Liver (tissue), 9 donors: ENCODE results near the gene CD244. TPM values are rescaled to one million over a fixed set of nuclear protein-coding genes. Genes with fewer than 3 reads are reported as not detected.

ENCODE experiments used
- DNase-seq: peaks from one replicate; pipeline ENCODE4 v3.0.0-alpha.2; 2017; ENCODE audit warnings: low spot score
- H3K27ac ChIP-seq, 2 donors: one replicate each; pipeline ENCODE4 v1.7.0; 2013; ENCODE audit warnings: inconsistent platforms in 2 of 2, low read length in 2 of 2, control low read depth in 1 of 2, low read depth in 1 of 2, mild to moderate bottlenecking in 1 of 2
- H3K27me3 ChIP-seq, 4 donors: one replicate each; pipeline versions ENCODE4 v1.6.1 to v1.7.0; 2013; ENCODE audit warnings: low read length in 3 of 4, inconsistent platforms in 1 of 4, mild to moderate bottlenecking in 1 of 4, moderate library complexity in 1 of 4; ENCODE audit not compliant: control insufficient read depth in 4 of 4, insufficient read depth in 4 of 4
- H3K36me3 ChIP-seq, 4 donors: one replicate each; pipeline versions ENCODE4 v1.6.1 to v1.7.0; 2013; ENCODE audit warnings: low read length in 3 of 4, mild to moderate bottlenecking in 3 of 4, low read depth in 1 of 4, moderate library complexity in 1 of 4; ENCODE audit not compliant: control insufficient read depth in 4 of 4, insufficient read depth in 3 of 4
- H3K4me1 ChIP-seq, 4 donors: one replicate each; pipeline versions ENCODE4 v1.6.1 to v1.7.0; 2013; ENCODE audit warnings: low read length in 3 of 4, mild to moderate bottlenecking in 3 of 4, moderate library complexity in 1 of 4; ENCODE audit not compliant: control insufficient read depth in 4 of 4, insufficient read depth in 4 of 4
- H3K4me3 ChIP-seq, 3 donors: one replicate each; pipeline versions ENCODE4 v1.6.1 to v1.7.0; 2013; ENCODE audit warnings: low read length in 3 of 3, control low read depth in 1 of 3, low read depth in 1 of 3, mild to moderate bottlenecking in 1 of 3
- H3K9ac ChIP-seq, 2 donors: one replicate each; pipeline ENCODE4 v1.7.0; 2013; ENCODE audit warnings: low read length in 2 of 2, mild to moderate bottlenecking in 2 of 2, moderate library complexity in 2 of 2, control low read depth in 1 of 2, low read depth in 1 of 2
- H3K9me3 ChIP-seq, 4 donors: one replicate each; pipeline versions ENCODE4 v1.6.1 to v1.7.0; 2013; ENCODE audit warnings: low read length in 3 of 4; ENCODE audit not compliant: control insufficient read depth in 4 of 4
- ATF3 ChIP-seq: IDR thresholded peaks from 2 replicates; pipeline ENCODE4 v1.6.1; 2016; ENCODE audit warnings: antibody characterized with exemption
- CTCF ChIP-seq: fragments of 150-350 bp; IDR thresholded peaks from 2 replicates; pipeline ENCODE4 v1.5.1; 2017; ENCODE audit warnings: improper control_type of control experiment, low read depth, low read length; ENCODE audit not compliant: missing input control
- EGR1 ChIP-seq, 2 donors: IDR thresholded peaks; 2 replicates each; pipeline ENCODE4 v1.6.1; 2016 to 2018; ENCODE audit warnings: antibody characterized with exemption in 2 of 2, low read depth in 2 of 2
- FOXA1 ChIP-seq: IDR thresholded peaks from 2 replicates; pipeline ENCODE4 v1.6.1; 2016; ENCODE audit warnings: antibody characterized with exemption
- FOXA2 ChIP-seq: IDR thresholded peaks from 2 replicates; pipeline ENCODE4 v1.6.1; 2016; ENCODE audit warnings: antibody characterized with exemption
- GABPA ChIP-seq, 2 donors: IDR thresholded peaks in 1 of 2; conservative IDR thresholded peaks in 1 of 2; 2 replicates each; pipeline ENCODE4 v1.6.1; 2016; ENCODE audit warnings: antibody characterized with exemption in 2 of 2, mild to moderate bottlenecking in 1 of 2, moderate library complexity in 1 of 2
- HNF4A ChIP-seq, 2 donors: conservative IDR thresholded peaks; 2 replicates each; pipeline ENCODE4 v1.6.1; 2016; ENCODE audit warnings: antibody characterized with exemption in 2 of 2, mild to moderate bottlenecking in 2 of 2
- HNF4G ChIP-seq: IDR thresholded peaks from 2 replicates; pipeline ENCODE4 v1.6.1; 2016; ENCODE audit warnings: antibody characterized with exemption
- JUND ChIP-seq, 2 donors: IDR thresholded peaks; 2 replicates each; pipeline ENCODE4 v1.6.1; 2016; ENCODE audit warnings: antibody characterized with exemption in 2 of 2
- MAX ChIP-seq: IDR thresholded peaks from 2 replicates; pipeline ENCODE4 v1.6.1; 2016; ENCODE audit warnings: antibody characterized with exemption
- NR2F2 ChIP-seq: IDR thresholded peaks from 2 replicates; pipeline ENCODE4 v1.6.1; 2016; ENCODE audit warnings: antibody characterized with exemption
- RAD21 ChIP-seq, 2 donors: IDR thresholded peaks; 2 replicates each; pipeline ENCODE4 v1.6.1; 2016; ENCODE audit warnings: antibody characterized with exemption in 2 of 2, mild to moderate bottlenecking in 2 of 2
- REST ChIP-seq: IDR thresholded peaks from 2 replicates; pipeline ENCODE4 v1.6.1; 2016; ENCODE audit warnings: antibody characterized with exemption, mild to moderate bottlenecking
- RXRA ChIP-seq, 2 donors: IDR thresholded peaks; 2 replicates each; pipeline ENCODE4 v1.6.1; 2017 to 2018; ENCODE audit warnings: antibody characterized with exemption in 2 of 2, mild to moderate bottlenecking in 1 of 2
- SP1 ChIP-seq: IDR thresholded peaks from 2 replicates; pipeline ENCODE4 v1.6.1; 2018; ENCODE audit warnings: antibody characterized with exemption, mild to moderate bottlenecking
- TAF1 ChIP-seq: conservative IDR thresholded peaks from 2 replicates; pipeline ENCODE4 v1.6.1; 2016; ENCODE audit warnings: antibody characterized with exemption, mild to moderate bottlenecking
- YY1 ChIP-seq: IDR thresholded peaks from 2 replicates; pipeline ENCODE4 v1.6.1; 2016; ENCODE audit warnings: antibody characterized with exemption, mild to moderate bottlenecking
- ZBTB33 ChIP-seq: IDR thresholded peaks from 2 replicates; pipeline ENCODE4 v1.6.1; 2016; ENCODE audit warnings: antibody characterized with exemption
- whole genome bisulfite sequencing: extraction: QIAGEN DNeasy Blood & Tissue Kit; methylation state at CpG from one replicate; pipeline ENCODE4 v1.1.7; 2013; 5-methylcytosine and 5-hydroxymethylcytosine counted together
- polyA plus RNA-seq, 2 donors: library from polyadenylated mRNA; stranded (reverse) in 1 of 2; unstranded in 1 of 2; fragments of 200-250 nt in 1 of 2; fragments of >200 nt in 1 of 2; fragmentation: Nextera tagmentation in 1 of 2; extraction: Ambion mirVana in 1 of 2; gene quantifications; one replicate each; pipeline versions ENCODE4 v1.2.1 to v1.2.3, GENCODE V29; 2013 to 2015
- total RNA-seq, 2 donors: library from RNA; depleted of rRNA; stranded (reverse); fragments of >200 nt; gene quantifications; one replicate each; pipeline ENCODE4 v1.2.3, GENCODE V29; 2014
- donor health status: healthy.
- donor health status: healthy.
- donor health status: healthy.
- donor health status: healthy.
- donor health status: healthy.

Gene CD244
- total and polyA plus RNA-seq, 4 donors: 0.85 to 6.6 (median 1.8) TPM

GRCh38 chr1:160798439-160798838 lies 64.2 kb downstream of the CD244 start:
- Histone ChIP-seq H3K27ac (no peak overlapping the region), H3K9ac (peak overlapping the region in 1 of 2 donors; percentile 60), H3K9me3 (peaks cover 0 to 3% (median 0%) of the 10 kb centered on the region in 4 donors), H3K4me3 (no peak overlapping the region), H3K4me1 (no peaks in the 10 kb centered on the region), H3K36me3 (no peaks in the 10 kb centered on the region), H3K27me3 (no peaks in the 10 kb centered on the region)
- no peak for DNase-seq
- WGBS: 88% methylated on average over 2 of the region's 2 CpGs
- TF ChIP-seq FOXA2: no peak
- no peak for TF ChIP-seq HNF4G
- no peak for TF ChIP-seq JUND (IDR thresholded peaks at IDR 0.05)
- no peak for TF ChIP-seq HNF4A (conservative IDR thresholded peaks at IDR 0.05)
- no peak for TF ChIP-seq ZBTB33
- no peak for TF ChIP-seq RAD21 (IDR thresholded peaks at IDR 0.05)
- no peak for TF ChIP-seq YY1
- no peak for TF ChIP-seq RXRA (IDR thresholded peaks at IDR 0.05)
- no peak for TF ChIP-seq NR2F2
- no peak for TF ChIP-seq EGR1 (IDR thresholded peaks at IDR 0.05; ENCODE audit: low read depth in 2 of 2)
- TF ChIP-seq REST: no peak

- WGBS: 44% methylated on average over 4 of the region's 4 CpGs
- H3K27ac ChIP-seq: no peak overlapping the region
- no peaks in the 10 kb centered on the region for H3K27me3 ChIP-seq
- H3K4me1 ChIP-seq: no peaks in the 10 kb centered on the region
- no peaks in the 10 kb centered on the region for H3K36me3 ChIP-seq
- TF ChIP-seq RXRA (IDR thresholded peaks at IDR 0.05): no peak
- TF ChIP-seq ATF3: no peak
- TF ChIP-seq YY1: no peak
- no peak for TF ChIP-seq FOXA1
- no peak for TF ChIP-seq TAF1
- no peak for TF ChIP-seq GABPA (IDR thresholded peaks at IDR 0.05 in 1 of 2, conservative IDR thresholded peaks at IDR 0.05 in 1 of 2)
- TF ChIP-seq REST: no peak
- TF ChIP-seq RAD21 (IDR thresholded peaks at IDR 0.05): no peak
- TF ChIP-seq NR2F2: no peak
- TF ChIP-seq JUND (IDR thresholded peaks at IDR 0.05): no peak
- TF ChIP-seq FOXA2: no peak
- no peak for TF ChIP-seq ZBTB33
- TF ChIP-seq HNF4A (conservative IDR thresholded peaks at IDR 0.05): no peak
- TF ChIP-seq EGR1 (IDR thresholded peaks at IDR 0.05; ENCODE audit: low read depth in 2 of 2): no peak
- no peak for TF ChIP-seq SP1
- TF ChIP-seq CTCF: no peak
- no peak for TF ChIP-seq MAX
- no peak for TF ChIP-seq HNF4G
- no peak for DNase-seq
- H3K9me3 ChIP-seq: peaks cover 0 to 3% (median 0%) of the 10 kb centered on the region in 4 donors
- peak overlapping the region in 1 of 2 donors; percentile 60 for H3K9ac ChIP-seq
- no peak overlapping the region for H3K4me3 ChIP-seq
These were observed 64.8 kb downstream of the CD244 start for GRCh38 chr1:160797861-160798273.
